OCI-LY3 (cell line): ENCODE measurements around the gene REPS1.

Experiments used
- EZH2phosphoT487 ChIP-seq: fragments of 200-600 bp; shearing (Covaris generic); IDR thresholded peaks from 2 replicates; pipeline ENCODE4 v1.6.1; 2018; ENCODE audit warnings: antibody characterized with exemption, mixed run types, low read depth
- TF ChIP-seq, protein P1 (sequence below): fragments of 200-600, 300-600 bp; sonication (generic); IDR thresholded peaks from 2 replicates; pipeline ENCODE4 v1.5.1; 2014; ENCODE audit warnings: antibody characterized with exemption, low read length, low read depth

DNA sequence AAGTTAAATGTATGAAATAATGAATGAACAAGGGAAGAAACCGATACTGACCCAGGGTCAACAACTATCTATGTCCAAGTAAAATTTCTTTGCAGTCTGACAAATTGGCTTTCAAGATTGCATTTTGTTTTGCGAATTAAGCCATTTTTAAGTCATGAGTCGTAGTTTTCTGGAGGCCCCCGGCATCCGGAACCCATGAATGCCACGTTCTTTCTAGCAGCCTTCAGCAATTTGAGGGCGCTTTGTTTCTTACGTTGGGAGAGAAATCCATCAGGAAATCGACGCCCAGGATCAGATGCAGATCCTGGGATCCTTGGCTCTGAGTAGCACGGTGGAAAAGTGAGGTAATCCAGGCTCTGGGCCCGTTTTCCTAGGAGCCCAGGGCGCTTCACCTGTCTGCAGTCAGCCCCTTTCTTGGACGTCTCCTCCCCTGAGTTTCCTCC lies 40.2 kb upstream of the REPS1 start:
- TF ChIP-seq, protein P1, sequence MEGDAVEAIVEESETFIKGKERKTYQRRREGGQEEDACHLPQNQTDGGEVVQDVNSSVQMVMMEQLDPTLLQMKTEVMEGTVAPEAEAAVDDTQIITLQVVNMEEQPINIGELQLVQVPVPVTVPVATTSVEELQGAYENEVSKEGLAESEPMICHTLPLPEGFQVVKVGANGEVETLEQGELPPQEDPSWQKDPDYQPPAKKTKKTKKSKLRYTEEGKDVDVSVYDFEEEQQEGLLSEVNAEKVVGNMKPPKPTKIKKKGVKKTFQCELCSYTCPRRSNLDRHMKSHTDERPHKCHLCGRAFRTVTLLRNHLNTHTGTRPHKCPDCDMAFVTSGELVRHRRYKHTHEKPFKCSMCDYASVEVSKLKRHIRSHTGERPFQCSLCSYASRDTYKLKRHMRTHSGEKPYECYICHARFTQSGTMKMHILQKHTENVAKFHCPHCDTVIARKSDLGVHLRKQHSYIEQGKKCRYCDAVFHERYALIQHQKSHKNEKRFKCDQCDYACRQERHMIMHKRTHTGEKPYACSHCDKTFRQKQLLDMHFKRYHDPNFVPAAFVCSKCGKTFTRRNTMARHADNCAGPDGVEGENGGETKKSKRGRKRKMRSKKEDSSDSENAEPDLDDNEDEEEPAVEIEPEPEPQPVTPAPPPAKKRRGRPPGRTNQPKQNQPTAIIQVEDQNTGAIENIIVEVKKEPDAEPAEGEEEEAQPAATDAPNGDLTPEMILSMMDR = no peak
- TF ChIP-seq EZH2phosphoT487 = no peak
